Esophagus mucosa (tissue), 1 donor: Measurements from ENCODE around the gene NAT14. TPM values are rescaled to one million over a fixed set of nuclear protein-coding genes. Genes with fewer than 3 reads are reported as not detected.
"Not testable (repeated sequence)": the region's sequence is repeated elsewhere in the genome, so short reads cannot be mapped to it uniquely, and the experiment has no call there.

Experiments used
- ATAC-seq: fragments of 200-7000 bp; cut with Tn5 transposase; one replicate; pipeline ENCODE4 v1.9.1; 2020
- total RNA-seq: library from RNA; stranded (reverse); gene quantifications from one replicate; pipeline ENCODE4 v1.2.4, GENCODE V29; 2023
- donor health status: DM: yes; HTN: yes; CAD: no.

Gene NAT14
- total RNA-seq, 1 donor from 2014 or later = 7.5 TPM

DNA sequence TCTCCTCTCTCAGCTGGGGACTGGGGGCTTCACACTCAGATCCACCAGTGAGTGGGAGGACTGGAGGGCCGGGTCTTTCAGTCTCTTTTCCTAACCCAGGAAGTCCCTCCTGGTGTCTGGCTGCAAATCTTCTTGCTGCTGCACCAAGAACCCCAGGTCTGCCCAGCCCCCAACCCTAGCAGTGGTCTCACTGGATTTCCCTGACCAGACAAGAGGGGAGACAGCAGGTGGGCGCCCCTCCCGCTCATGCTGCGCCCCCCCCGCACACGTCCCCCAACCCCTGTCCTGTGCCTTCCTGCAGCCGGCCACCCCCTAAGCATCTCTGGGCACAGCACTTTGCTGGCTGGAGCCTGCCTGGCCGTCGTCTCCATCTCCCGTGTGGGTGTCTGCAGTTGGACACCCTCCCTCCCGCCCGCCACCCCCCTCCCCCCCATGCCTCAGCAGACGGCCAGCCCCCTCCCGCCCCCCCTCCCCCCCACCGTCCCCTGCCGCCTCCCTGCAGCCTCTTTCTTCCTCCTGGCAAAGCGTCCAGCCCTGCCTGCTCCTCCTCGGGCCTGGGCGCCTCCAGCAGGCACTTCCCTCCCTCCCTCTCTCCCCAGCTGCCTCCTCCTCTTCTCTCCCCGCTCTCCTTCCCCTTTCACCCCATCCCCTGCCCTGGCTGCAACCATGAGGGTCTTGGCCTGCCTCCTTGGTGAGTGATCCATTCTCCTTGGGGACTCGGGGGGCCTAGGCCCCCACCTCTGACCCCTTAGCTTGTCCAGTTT lies 3.1 kb downstream of the NAT14 start, which contains the start of gene SSC5D:
Gene SSC5D, plus strand, starts transcription at position 513 of the 764 bp plus-strand sequence. Its CDS starts 154 bp downstream, at position 667.
- no peak for ATAC-seq

DNA sequence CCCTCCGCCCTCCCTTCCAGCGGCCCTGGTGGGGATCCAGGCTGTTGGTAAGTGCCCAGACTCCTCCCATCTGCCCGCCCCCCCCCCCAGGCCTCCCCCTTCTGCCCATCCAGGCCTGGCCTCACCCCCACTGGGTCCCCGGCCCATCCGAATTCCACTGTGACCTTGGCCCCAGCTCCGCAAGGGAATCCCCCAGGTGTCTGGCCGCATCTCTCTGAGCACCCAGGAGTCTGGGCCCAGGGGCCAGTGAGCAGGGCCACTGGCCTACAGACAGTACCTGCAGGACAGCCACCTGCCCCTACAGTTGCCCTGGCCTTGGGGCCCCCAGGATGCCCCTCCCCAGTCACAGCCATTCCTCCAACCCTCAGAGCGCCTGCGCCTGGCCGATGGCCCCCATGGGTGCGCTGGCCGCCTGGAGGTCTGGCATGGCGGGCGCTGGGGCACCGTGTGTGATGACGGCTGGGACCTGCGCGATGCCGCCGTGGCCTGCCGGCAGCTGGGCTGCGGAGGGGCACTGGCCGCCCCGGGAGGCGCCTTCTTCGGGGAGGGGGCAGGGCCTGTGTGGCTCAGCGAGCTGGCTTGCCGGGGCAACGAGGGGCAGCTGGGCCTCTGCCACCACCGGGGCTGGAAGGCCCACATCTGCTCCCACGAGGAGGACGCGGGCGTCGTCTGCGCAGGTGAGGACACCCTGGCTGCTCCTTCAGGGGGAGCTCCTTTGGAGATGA lies 4.2 kb downstream of the NAT14 start:
- no peak for ATAC-seq

DNA sequence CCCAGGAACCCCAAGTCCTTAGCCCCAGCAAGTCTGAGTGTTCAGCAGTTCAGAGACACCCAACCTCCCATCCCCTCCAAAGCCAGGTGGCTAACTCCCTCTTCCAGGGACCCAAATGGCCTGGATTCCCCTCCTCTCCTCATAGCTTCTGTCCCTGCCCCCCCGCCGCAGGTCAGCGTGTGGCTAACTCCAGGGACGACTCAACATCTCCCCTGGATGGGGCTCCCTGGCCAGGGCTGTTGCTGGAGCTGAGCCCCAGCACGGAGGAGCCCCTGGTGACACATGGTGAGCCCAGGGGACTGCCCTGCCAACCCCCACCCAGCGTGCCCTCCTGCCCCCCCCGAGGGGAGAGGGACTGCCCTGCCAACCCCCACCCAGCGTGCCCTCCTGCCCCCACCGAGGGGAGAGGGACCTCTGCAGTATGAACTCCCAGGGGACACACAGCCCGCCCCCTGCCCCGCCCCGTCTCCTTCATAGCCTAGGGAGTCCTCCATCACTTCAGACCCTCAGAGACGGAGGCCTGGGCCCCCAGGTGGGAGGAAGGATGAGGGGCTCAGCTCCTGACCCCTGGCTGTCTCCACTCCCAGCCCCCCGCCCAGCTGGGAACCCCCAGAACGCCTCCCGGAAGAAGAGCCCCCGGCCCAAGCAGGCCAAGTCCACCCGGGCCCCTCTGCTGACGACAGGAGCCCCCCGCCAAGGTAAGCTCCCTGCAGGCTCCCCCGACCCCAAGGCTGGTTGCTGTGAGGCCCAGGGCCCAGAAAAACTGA lies 4.9 kb downstream of the NAT14 start:
- no peak for ATAC-seq

DNA sequence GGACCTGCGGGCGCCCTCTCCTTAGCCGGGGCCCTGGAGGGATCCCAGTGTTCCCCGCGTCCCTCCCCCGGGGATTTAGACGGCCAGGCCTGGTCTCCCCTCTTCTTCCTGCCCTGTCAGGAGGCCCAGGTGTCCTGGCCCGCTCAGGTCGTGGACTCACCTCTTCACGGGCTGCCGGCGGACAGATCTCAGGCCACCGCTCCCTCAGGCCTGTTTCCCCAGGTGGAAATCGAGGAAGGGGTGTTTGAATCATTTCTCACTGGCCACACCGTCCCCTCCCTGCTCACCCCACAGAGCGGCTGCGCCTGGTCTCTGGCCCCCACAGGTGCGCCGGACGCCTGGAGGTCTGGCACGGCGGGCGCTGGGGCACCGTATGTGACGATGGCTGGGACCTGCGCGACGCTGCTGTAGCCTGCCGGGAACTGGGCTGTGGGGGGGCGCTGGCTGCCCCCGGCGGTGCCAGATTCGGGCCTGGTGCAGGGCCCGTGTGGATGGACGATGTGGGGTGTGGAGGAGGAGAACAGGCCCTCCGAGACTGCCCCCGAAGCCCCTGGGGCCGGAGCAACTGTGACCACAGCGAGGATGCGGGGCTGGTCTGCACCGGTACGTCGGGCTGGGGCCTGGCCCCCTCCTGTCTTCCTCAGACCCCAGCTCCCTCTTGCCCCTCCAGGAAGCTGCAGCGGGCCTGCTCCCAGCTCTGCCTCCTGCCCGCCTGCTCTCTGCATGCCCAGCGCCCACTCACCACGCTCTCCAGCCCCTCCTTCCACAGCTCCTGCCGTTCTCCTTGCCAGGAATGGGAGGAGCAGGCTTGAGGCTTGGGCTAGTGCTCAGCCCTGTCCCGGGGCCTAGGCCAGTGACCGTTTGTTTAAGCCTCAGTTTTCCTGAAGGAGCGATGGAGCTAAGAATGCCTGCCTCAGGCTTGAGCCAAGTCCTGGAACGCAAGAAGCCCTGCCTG lies 5.8 kb downstream of the NAT14 start:
- no peak for ATAC-seq

DNA sequence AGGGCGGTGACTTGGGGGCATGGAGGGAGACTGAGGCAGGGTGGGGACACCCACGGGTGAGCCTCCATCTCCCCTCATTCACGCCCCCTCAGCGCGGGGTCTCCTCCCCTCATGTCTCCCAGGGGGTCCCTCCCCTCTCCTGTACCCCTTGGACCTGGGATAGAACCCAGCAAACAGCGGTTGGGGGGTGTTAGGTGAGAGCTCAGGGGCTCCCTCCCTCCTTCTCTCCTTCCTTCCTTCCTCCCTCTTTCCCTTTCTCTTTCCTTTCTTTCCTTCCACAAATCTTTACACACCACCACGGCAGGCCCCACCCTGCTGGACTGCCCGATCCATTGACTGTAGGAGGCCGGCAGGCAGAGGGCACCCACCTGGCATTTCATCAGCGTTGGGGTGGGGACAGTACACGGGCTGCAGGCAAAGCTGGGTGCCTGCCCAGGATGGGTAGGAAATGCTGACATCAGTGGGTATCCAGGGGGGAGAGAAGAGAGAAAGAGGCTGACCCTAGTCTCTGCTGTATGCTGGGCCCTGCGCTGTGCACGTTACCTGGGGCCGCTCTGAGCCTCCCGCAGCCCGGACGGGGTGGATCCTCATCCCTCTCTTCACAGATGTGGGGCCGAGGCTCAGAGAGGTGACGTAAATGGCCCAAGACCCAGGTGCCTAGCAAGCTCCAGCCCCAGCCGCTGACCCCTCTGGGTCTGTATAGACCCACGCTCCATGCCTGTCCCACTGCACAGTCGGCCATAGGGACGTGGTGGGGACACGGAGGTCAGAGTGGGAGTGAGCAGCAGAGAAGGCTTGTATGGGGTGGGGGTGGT lies 6.8 kb downstream of the NAT14 start:
- no peak for ATAC-seq

DNA sequence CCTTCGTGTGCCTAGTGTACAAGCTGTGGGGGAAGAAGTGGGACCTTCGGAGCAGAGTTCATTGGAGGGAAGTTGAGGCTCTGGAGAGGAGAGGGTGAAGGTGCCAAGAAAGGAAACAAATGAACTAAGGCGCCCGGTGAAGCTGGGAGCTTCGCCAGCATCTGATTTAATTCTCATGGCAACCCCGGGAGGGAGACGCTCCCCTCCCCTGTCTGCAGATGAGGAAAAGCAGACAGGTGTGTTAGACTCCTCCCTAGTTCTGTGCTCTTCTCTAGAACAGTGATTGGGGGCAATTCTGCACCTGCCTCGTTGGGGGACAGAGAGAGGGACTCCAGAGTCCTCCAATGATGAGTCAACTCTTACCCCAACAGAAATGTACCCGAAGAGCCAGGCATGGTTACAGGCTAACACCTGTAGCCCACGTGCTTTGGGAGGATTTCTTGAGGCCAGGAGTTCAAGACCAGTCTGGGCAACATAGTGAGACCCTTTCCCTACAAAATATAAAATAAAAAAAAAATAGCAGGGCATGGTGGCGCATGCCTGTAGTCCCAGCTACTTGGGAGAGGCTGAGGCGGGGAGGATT lies 7.5 kb downstream of the NAT14 start:
- ATAC-seq = peak; percentile 11

DNA sequence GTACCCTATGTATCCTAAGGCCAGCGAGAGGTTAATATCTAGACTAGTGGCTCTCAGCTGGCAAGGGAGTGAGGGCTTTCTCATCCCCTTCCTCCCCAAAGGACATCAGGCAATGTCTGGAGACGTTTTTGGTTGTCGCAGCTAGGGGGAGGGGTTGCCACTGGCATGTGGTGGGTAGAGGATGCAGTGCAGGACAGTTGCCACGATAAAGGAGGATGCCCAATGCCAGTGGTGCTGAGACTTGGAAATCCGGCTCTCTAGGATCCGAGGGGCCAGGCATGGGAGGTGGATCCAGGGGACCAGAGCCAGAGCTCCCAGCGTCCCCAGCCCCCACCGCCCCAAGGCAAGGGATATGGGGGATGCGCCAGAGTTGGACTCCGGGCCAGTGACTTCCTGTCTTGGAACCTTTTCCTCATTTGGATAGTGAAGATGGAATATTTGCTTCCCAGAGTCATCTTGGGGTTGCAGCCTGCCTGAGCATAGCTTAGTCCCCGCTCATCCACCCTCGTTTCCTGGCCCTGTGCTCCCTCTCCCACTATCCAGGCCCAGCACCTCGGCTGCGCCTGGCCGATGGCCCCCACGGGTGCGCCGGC lies 8.2 kb downstream of the NAT14 start:
- ATAC-seq = no peak

DNA sequence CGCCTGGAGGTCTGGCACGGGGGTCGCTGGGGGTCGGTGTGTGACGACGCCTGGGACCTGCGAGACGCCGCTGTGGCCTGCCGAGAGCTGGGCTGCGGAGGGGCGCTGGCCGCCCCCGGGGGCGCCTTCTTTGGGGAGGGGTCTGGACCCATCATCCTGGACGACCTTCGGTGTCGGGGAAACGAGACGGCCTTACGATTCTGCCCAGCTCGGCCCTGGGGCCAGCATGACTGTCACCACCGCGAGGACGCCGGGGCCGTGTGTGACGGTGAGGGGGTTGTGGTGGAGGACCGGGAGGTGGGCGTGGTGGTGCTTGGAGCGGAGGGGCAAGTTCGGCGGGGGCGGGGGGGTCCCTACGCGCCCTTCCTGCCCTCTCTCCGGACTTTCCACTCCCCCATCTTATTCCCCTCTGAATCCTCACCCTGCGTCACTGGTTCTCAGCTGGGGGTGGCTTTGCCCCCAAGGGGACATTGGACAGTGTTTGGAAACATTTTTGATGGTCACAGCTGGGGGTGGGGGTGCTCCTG lies 8.7 kb downstream of the NAT14 start:
- ATAC-seq = no peak

DNA sequence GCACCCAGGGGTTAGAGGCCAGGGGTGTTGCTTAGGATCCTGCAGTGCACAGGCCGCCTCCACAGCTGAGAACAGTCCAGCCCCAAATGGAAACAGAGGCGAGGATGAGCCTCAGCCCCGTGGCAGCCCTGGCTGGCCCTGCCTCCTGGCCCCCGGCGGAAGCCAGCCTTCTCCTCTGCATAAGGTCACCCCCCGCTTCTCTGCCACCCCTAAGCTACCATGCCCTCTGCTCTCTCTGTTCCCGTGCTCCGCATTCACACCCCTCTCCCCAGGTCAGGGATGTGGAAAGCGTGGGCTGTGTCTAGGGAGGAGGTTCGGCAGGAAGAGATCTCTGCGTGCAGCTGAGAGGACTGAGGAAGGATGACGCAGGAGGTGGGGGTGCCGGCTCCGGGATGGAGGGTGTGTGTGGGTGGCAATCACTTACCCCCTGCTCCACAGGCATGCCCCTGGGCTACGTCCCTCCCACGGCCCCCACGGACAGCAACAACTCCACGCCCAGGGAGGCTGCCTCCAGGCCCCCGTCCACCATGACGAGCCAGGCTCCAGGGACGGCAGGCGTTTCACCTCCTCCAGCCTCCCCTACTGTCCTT lies 9.3 kb downstream of the NAT14 start:
- no peak for ATAC-seq

DNA sequence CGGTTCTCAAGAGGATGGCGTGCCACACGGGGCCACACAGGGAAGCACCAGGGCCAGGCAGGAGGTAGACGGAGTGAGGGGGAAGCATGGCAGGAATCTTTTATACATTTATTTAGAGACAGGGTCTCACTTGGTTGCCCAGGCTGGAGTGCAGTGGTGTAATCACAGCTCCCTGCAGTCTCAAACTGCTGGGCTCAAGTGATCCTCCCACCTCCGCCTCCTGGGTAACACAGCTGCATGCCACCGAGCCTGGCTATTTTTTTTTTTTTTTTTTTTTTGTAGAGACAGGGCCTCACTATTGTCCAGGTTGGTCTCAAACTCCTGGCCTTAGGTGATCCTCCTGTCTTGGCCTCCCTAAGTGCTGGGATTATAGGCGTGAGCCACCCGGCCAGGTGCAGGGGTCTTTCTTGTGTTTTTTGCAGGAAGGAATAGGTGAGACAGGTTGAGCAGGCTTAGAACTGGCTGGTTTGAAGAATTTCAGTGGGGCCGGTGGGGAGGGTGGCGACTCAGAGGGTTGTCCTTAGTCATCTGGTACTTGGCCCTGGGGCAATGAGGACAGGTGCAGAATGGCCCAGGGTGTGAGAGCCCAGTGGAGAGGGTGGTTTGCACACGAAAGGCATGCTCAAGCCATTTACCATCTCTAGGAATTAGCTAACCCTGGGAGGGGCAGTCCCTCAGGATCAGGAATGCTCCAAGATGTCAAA lies 10.8 kb downstream of the NAT14 start:
- no peak for ATAC-seq

DNA sequence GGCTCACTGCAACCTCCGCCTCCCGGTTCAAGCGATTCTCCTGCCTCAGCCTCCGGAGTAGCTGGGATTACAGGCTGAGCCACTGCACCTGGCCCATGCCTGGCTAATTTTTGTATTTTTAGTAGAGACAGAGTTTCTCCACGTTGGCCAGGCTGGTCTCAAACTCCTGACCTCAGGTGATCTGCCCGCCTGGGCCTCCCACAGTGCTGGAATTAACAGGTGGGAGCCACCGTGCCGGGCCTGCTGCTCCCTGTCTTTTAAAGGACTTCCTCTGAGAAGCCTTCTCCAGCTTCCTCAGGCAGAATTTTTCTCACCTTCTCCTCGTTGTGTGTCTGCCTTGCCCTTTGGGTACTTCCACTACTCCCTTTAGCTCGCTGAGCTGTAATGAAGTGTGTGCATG lies 11.8 kb downstream of the NAT14 start:
- ATAC-seq = not testable (repeated sequence)

DNA sequence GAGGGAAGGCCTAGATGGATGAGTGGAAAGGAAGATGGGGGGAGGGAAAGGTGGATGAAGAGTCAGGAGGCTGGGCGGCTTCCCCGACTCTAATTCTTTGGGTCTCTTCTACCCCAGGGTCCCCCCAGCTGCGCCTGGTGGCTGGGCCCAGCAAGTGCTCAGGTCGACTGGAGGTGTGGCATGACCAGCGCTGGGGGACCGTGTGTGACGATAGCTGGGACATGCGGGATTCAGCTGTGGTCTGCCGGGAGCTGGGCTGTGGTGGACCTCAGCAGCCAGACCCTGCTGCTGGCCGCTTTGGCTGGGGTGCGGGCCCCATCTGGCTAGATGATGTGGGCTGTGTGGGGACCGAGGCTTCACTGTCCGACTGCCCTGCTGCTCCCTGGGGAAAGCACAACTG lies 12.8 kb downstream of the NAT14 start:
- ATAC-seq = no peak

DNA sequence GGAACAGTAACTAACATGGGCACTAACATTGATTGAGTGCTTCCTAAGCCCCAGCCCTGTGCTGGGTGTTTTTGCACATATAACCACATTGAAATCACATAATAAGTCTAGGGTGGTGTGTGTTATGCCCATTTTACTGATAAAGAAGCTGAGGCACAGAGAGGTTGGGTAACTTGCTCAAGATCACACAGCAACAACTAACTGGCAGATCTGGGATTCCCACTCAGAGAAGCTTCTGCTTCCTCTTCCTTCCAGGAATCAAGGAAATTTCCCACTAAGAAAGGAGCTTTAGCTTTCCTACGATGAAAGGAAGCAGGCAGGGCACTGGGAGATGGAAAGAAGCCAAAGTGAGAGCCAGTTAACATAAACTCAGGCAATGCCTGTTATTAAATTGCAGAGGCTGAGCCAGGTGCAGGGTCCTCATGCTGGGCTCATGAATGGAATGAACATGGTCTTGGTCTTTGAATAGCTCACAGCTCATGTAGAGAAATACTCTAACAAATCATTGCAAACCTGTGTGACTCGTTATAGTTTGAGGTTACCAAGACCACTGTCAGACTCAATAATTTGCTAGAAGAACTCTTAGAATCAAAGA lies 13.4 kb downstream of the NAT14 start:
- ATAC-seq = no peak

DNA sequence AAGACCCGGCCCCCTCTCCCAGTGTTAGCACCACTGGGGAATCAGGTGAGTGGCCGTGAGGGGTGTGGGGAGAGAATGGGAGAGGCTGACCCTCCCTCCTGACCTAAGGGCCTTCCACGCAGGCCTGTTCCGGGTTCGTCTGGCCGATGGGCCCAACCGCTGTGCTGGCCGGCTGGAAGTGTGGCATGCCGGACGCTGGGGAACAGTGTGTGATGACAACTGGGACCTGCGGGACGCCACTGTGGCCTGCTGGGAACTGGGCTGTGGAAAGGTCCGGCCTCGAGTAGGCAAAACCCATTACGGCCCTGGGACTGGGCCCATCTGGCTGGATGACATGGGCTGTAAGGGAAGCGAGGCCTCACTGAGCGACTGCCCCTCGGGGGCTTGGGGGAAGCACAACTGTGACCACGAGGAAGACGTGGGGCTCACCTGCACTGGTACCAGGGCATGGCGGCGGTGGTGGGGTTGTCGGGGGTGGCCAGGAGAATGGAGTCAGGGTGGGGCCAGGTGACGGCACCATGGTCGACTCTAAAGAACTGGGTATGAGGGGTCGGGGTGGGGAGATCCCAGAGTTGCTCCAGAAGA lies 15.5 kb downstream of the NAT14 start:
- no peak for ATAC-seq

DNA sequence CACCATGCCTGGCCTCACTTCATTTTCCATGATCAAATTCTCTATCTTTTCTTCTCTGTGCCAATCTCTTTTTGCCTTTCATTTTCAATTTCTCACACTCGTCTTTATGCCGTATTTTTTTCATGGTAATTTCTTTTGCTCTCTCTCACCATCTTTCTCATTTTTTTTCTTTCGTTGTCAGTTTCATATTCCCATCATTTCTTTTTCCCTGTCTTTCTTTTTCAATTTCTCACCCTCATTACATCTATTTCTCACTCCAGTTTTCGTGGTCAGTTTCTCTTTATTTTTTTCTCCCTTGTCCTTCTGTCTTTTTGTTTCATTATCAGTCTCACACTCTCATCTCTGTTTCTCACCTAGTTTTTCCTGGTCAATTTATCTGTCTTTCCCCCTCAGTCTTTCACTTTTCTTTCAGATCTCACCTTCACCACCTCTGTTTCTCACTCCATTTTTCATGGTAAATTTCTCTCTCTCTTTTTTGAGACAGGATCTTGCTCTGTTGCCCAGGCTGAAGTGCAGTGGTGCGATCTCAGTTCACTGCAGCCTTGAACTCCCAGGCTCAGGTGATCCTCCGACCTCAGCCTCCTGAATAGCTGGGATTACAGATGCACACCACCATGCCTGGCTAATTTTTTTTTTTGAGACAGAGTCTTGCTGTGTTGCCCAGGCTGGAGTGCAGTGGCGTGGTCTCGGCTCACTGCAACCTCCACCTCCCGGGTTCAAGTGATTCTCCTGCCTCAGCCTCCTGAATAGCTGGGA lies 17.4 kb downstream of the NAT14 start:
- ATAC-seq = no peak

DNA sequence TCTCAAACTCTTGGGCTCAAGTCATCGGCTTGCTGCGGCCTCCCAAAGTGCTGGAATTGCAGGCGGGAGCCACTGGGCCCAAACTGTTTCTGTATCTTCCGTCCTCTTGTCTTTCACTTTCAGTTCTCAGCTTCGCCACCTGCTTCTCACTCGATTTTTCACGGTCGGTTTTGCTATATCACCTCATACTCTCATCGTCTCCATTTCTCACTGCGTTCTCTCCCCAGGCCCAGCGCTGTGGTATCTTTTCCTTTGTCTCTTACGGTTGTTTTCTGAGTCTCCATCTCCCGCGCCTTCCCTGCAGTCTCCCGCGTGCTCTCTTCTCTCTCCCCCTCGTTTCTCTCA lies 18.1 kb downstream of the NAT14 start:
- ATAC-seq = no peak

DNA sequence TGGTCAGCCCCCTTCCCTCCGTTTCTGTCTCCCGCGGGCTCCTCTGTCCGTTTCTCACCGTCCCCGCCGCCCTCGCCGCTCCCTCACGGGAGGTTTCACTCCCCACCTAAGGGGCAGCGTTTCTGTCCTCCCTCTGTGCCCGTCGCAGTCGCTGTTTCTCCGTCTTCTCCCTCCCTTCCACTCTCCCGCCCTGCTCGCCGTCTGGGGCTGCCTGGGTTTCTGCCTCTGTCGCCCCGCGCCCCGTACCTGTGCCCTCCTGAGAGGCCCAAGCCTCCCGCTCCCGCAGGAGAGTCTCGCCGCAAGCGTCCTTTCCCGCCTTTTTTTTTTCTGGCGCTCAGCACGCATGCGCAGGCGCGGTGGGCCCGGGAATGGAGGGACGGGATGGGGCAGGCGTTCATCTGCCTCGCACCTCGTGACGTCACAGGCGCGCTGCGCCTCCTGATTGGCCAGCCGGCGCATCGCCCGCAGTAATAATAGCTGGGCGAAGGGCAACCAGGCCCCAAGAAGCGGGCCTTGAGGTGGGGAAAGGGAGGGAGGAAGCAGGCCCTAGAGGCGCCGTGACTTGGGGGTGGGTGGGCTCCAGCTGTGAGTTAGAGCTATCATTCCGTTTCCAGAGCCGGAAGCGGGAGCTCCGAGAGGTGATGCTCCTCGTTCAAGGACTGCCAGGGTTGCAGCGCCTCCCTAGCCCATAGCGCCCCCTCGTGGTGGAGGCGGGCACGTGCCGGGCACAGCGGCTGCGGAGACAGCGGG lies 18.7 kb downstream of the NAT14 start:
- peak; percentile 88 for ATAC-seq
